GM12874 (cell line): ENCODE measurements around the gene PHACTR2.

Experiments used
- CTCF ChIP-seq: IDR thresholded peaks from 2 replicates; pipeline ENCODE4 v1.5.1; 2011; ENCODE audit warnings: low read depth, mild to moderate bottlenecking, control low read depth, low read length, moderate library complexity; ENCODE audit not compliant: insufficient read depth

The PHACTR2 gene

GRCh38 chr6:143682805-143683204, 5.0 kb downstream of the PHACTR2 start:
- TF ChIP-seq CTCF = no peak

GRCh38 chr6:143684486-143684885, 6.7 kb downstream of the PHACTR2 start:
- no peak for TF ChIP-seq CTCF

- no peak for TF ChIP-seq CTCF
Observed at GRCh38 chr6:143685653-143686052, 7.9 kb downstream of the PHACTR2 start.

- TF ChIP-seq CTCF = no peak
Observed at GRCh38 chr6:143687591-143687990, 9.8 kb downstream of the PHACTR2 start.

- TF ChIP-seq CTCF = no peak
Observed at GRCh38 chr6:143688681-143689080, 10.9 kb downstream of the PHACTR2 start.

- TF ChIP-seq CTCF = no peak
Observed at GRCh38 chr6:143689852-143690251, 12.1 kb downstream of the PHACTR2 start.

GRCh38 chr6:143691155-143691554, 13.4 kb downstream of the PHACTR2 start:
- TF ChIP-seq CTCF = no peak

- TF ChIP-seq CTCF = no peak
Observed at GRCh38 chr6:143691900-143692636, 14.3 kb downstream of the PHACTR2 start.
